Measurements from ENCODE around the gene RXRB.

The RXRB gene

DNA sequence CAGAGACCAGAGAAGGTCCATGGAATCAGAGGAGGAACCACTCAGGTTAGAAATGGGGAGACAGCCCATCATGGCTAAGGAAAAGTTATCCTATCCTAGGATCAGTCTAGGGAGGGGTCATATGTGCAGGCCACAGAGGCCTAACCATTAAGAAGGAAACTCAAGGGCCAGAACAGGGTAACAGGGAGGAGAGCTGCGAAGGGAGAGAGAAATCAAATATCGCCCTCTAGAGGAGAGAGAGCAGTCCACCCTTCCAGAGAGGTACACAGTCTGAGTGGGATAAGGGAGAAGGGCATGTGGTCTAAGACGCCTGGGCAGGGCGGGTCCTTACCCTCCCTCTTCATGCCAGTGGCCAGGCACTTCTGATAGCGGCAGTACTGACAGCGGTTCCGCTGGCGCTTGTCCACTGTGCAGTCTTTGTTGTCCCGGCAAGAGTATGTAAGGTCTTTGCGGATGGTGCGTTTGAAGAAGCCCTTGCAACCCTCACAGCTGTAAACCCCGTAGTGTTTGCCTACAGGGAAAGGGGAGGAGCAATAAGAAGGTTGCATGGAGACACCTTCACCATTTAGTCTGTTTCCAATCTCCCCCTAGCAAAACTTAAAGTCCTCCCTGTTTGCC, 2.9 kb downstream of the RXRB start:
- peak; percentile 73 for DNase-seq (ENCODE audit: low read depth)

DNA sequence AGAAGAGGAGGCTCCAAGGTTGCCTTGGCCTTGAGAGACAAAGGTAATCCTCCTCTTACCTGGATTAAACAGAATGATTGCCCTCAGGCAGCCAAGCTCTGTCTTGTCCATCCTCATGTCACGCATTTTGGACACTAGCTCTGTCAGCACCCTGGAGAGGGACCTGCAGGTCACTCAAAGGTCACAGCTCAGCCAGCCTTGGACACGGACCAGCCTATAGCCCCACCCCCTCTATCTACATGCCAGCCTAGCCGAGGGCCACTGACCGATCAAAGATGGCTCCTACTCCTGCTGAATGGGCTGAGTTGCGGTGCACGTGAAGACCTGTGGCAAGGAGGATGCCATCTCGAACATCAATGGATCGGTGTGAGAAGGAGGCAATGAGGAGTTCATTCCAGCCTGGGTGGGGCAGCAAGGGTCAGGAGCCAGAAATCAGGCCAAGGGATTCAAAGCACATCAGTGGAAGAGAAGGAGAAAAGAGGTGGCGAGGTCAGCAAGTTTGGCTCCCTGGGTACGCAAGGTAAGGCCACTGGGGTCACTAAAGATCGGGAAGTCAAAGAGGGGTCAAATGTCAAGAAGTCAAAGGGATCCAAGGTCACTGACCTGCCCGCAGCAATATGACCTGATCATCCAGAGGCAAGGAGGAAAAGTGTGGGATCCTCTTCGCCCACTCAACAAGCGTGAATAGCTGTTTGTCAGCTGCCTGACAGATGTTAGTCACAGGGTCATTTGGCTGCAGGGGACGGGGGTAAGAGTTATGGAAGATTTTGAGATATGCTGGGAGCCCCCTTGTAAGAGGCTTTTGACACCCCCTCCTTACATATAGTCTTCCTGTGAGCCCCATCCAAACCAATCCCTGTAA, 4.9 kb downstream of the RXRB start:
- no peak for DNase-seq (ENCODE audit: low read depth)

DNA sequence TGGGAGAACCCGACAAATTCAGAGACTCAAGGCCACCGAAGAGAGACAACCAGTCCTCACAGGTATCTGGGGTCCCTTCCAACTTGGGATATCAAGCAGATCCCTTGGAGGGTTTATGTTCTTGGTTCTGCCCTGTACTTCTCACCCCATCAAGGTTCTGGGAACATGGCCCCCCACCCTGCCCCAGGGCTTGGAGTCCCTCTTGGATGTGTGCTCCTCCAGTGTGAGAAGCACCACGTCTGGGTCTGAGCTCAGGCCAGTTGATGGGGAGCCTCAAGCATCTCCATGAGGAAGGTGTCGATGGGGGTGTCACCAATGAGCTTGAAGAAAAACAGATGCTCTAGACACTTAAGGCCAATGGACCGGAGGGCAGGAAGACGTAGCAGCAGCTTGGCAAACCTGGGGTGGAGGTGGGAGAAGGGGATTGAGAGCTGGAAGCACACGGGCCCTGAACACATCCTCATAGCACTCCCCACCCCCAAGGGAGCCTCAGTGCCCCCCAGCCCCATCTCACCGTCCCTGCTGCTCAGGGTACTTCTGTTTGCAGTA, 6.0 kb downstream of the RXRB start:
- DNase-seq (ENCODE audit: low read depth): no peak

DNA sequence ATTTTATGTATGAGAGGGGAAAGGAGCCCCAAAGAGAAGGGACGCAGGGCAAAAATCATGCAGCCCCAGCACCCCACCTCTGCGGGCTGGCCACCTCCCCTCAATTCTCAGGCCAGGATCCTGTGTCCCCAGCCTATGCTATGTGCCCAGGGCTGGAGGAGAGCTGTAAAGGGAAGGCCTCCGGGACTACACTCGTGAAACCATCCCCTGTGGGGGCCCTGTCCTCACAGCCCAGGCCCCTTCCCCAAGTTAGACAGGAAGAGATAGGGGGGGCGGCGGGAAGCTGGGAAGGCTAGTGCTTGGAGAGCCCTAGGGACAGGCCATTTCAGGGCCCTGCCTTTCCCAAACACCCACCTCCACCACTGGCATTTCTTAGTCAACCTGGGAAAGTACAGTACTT, 6.8 kb downstream of the RXRB start:
- no peak for DNase-seq (ENCODE audit: low read depth)

DNA sequence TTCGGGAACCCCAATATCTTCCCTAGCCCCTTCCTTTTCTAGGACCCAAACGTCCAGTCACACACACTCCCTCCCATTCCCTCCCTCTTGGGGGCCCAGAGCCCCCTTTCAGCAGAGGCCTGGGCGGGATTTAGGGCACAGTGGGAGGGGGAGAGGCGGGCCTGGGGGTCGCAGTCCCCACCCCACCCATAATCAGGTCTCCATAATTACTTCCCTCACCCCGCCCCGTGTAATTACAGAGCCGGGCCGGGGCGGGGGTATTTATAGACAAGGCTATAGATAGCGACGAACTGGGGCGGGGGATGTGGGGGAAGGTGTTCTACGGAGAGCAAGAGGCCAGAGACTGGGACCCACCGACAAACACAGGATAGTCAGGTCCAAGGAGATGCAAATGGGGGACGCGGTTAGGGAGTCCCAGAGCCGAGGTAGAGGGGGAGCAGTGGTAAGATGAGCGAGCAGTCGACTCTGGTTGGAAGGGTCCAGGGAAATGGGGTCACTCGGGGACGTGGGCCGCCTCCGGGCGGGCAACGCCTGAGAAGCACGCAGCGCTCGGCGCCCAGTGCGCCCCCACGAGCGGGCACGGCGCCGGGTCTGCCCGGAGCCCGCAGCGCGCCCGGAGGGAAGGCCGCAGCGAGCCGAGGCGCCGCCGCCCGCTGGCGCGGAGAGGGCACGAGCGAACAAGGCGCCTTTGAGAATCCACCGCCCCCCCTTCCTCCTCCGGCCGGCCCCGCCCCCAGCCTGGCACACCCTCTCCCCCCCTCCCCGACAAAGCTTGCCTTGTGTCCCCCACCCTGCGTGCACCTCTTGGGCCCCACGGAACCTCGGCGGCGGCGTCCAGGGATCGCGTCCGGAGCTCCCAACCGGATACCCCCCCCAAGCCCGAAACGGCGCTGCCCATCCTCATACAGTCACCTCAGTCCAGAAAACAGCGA, 7.5 kb downstream of the RXRB start:
- no peak for DNase-seq (ENCODE audit: low read depth)

DNA sequence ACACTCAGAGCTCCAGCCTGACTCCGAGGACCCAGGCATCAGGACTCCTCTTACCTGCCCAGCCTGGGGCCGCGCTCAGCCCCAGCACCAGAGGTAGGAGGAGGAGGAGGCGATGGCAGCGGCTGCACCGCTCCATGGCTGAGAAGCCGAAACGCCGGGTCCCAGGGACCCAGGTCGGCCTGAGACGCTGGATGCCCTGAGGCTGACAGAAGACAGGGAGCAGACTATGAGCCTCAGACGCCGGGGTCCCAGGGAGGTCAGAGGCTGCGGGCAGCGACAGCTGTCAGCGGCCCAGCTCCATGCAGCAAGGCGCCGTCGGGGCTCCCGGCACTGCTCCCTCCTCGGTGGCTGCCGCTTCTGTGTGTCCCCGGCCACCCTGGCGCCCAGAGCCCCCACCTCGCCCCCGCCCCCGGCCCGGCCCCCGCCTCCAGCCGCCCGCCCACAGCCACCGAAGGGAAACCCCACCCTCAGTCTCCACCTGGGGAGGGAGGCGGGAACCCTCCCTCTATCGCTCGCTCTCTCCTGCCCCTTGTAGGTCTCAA, 8.3 kb downstream of the RXRB start, which contains the start of gene COL11A2:
TSS of gene COL11A2 (minus strand) at position 363 of the 542 bp plus-strand sequence. CDS start at position 136, 227 bp downstream.
- DNase-seq (ENCODE audit: low read depth): no peak

DNA sequence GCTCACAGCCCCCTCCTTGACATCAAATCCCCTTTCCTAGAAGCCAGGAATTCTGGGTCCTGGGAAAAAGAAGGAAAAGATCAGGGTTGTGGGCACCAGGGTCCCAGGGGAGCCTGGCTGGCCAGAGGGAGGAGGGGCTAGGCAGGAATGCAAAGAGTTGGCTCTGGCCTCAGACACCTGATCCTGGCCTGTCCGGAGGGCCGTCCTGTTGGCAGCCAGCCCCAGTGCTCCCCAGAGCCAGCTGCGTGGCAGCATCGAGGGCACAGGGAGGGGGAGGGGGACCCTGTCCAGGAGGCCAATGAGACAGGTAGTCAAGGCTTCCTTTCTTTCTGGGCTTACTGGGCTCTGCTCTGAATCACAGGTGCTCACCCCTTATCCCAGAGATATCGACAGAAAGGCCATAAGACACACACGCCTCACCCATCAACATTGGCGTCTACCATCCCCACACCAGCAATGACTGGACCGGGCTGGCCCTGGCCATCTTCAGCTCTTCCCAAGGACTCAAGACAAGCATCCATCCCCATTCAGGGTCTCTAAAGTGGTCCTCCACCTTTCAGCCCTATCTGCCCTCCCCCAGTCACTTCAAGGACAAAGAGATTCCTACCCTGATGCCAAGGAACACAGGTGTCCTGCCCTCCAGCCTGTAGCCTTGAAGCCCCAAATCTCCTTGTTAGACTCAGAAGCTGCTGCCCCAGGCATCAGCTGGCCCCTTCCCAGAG, 8.9 kb downstream of the RXRB start:
- no peak for DNase-seq (ENCODE audit: low read depth)

DNA sequence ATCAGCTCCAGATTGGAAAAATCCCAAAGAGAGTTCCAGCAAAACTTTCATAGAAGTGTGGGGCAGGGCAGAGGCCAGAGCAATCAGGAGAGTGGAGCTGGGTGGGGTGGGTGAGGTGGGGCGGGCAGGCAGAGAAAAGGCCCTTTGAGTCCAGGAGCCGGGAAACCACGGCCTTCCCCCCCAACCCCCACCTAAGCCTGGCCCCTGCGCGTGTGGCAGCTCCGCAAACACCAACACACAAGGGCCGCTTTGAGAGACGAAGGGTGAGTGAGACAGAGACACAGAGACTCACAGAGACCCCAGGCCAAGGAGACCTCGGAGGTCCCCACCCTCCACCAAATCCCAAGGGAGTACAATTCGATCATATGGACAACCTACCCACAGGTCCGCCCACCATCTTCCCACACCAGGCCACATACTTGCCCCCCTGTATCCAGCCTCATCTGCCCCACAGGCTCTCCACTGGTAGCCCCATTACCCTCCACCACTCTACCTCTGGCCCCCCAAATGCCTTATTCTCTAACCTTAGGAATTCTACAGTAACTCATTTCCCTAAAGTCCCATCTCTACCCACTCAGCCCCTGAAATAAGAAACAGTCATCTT, 9.9 kb downstream of the RXRB start:
- DNase-seq (ENCODE audit: low read depth): no peak

DNA sequence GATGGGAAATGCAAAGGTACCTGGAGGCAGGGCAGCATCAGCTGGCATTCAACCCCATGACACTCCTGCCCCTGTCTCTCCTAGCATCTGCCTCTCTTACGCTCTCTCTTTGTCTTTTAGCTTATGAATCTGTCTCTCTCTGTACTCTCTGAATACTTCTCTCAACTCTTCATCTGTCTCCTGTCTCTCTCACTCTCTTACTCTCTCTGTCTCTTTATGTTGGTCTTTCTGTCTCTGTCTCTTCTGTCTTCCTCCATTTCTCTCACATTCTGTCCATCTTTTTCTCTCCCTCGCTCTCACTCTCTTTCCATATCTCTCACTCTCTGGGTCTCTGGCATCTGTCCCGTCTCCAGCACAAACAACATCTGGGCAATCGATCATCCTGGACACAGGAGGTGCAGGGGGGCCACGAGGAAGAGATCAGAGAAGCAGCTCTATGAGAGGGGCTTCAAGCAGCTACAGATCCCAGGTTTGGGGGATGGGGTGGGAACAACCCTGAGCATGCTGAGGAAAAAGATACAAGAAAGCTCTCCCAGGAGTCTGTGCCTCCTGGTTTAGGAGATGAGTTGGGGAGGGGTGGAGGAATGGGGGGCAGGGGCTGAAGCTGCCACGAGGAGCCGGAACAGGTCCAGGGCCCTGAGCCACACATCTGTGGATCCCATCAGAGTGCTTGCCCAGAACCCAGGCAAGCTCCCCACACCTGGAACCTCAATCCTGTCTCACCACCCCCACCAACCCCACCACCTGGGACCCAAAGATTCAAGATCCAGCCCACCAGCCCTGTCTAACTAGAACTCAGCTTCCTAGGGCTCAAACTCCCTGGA, 10.6 kb downstream of the RXRB start:
- DNase-seq (ENCODE audit: low read depth): no peak

DNA sequence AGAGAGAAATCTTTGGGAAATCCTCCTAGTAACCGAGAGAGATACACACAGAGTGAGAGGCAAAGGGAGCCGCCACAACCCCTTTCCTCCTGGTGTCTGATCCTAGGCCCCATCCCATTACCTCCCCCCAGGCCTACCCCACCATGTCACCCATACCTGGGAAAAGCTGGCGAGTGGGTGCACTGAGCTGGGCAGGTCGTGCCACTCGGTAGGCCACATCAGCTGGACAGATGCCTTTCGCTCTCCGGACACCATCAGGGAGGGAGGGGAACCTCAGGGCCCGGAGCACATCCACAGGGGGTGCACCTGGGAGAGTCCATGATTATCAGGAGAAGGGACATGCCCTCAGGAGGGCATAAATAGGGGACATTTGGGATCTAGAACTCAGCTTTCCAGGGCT, 11.3 kb downstream of the RXRB start:
- no peak for DNase-seq (ENCODE audit: low read depth)

DNA sequence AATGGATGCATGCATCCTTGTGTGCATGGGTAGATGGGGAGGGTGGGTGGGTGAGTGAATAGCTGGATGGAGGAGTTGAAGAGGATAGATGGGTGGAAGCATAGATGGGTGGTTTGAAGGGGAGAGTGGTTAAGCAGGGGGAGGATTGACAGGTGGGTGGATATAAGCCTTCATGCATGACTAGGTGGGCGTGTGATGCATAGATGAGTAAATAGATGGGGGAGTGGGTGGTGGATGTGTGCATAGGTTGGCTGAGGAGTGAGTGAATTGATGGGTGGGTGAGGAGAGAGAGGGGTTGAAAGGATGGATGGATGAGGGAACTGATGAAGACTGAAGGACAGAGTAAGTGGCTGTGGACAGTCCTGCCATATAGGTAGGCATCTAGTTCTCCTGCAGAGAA, 12.7 kb downstream of the RXRB start:
- no peak for DNase-seq (ENCODE audit: low read depth)

DNA sequence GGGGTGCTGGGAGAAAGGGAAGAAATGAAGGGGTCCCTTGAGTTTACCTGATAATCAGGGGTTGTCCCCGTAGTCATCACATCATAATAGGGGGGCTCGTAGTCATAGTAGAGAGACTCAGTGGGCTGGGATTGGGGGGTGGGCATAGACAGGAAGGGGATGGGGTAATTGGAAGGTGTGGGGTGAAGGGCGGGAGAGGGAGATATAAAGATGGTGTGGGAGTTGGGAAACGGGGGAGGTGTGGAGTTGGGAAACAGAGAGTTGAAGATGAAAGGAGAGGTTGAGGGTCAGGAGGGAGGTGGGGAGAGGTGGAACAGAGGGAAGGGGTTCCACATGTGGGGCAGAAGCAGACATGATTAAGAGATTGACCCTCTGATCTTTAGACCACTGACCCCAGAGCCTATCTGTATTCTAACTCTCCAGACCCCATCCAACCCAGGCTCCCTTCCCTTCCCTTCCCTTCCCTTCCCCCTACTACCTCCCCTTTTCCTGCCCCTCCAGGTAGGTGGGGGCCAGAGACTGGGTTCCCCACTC, 14.7 kb downstream of the RXRB start:
- DNase-seq (ENCODE audit: low read depth): no peak

DNA sequence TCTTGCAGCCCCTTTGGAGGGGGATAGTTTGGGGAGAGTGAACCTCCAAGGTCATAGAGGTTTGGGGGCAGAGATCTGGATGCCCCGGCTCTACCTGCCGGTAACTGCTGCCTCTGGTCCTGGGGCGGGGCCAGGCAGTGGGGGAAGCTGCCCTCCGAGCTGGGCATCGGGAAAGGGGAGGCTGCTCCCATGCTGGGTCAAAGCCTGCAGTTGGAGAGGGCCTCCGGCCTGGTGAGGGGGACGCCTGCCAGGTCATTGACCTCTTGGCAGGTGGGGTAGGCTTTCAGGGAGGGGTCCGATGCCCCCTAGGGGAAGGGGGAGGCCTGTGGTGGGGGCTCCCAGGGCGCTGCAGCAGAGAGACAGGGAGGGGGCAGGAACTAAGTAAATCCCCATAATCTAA, 15.3 kb downstream of the RXRB start:
- no peak for DNase-seq (ENCODE audit: low read depth)

DNA sequence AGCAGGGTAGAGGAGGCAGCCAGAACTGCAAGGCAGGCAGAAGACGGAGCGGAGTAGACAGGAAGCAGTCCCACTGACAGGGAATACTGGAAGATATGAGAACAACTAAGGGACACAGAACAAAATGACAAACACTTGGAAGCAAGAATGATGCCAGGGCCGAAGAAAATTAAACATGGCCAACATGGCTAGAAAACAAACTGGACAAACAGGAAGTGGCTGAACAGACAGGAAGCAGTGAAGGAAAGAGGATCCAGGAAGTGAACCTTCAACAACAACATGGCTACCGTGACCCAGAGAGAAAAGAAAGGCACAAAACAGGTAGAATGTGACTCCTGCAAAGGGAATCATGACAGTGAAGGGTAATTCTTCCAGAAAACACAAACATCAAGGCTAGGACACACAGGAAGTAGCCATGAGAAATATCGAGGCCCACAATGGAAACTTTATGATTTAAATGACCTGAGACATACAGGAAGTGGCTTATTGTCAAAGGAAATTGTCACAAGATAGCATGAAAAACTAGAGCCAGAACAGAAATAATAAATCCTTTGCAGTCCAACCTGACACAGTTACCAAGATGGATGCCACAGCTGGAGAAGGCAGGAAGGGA, 17.3 kb downstream of the RXRB start:
- DNase-seq (ENCODE audit: low read depth): no peak

DNA sequence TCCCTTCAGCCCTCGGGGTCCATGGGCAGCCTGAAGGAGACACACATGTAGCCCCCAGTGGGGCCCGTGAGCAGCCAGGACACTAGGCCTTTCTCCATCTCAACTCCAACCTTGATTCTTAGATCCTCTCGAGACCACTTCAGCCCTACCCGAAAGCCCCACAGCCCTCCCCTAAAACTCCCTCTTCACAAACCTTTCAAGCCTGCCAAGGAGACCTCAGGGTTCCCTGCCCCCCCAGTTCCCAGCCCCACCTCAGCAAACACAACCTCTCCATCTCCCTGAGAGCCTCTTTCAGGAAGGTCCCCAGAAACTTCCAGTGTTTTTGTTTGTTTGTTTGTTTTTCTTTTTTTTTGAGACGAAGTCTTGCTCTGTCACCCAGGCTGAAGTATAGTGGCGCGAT, 19.3 kb downstream of the RXRB start:
- DNase-seq (ENCODE audit: low read depth): no peak

DNA sequence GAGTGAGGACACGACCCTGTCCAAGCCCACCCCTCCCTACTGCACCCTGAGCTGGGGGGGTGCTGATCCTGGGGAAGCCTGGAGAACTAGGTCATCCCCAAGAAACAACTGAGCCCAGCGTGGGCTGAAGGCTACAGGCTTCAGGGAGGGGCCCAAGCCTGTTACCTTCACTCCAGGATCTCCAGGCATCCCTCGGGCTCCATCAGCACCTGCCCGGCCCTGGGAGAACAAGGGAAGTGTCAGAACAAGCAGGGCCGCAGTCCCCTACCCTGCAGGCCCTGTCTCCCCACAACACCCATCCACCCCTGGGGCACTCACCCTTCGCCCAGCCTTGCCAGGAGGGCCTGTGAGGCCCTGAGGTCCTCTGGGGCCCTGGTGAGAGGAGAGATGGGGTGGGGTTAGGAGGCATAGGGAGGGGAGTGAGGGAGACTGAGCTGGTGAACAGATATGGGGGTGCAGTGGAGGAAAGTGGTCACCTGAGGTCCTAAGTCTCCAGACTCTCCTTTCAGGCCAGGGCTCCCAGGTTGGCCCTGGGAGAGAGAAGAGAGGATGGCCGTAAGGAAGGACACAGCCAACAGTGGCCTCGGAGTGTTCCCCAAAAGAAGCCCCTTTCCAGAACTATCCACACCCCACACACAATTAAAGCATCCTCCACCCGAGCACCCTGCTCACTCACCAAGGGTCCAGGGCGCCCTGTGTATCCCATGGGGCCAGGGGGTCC, 21.6 kb downstream of the RXRB start:
- DNase-seq (ENCODE audit: low read depth): no peak

DNA sequence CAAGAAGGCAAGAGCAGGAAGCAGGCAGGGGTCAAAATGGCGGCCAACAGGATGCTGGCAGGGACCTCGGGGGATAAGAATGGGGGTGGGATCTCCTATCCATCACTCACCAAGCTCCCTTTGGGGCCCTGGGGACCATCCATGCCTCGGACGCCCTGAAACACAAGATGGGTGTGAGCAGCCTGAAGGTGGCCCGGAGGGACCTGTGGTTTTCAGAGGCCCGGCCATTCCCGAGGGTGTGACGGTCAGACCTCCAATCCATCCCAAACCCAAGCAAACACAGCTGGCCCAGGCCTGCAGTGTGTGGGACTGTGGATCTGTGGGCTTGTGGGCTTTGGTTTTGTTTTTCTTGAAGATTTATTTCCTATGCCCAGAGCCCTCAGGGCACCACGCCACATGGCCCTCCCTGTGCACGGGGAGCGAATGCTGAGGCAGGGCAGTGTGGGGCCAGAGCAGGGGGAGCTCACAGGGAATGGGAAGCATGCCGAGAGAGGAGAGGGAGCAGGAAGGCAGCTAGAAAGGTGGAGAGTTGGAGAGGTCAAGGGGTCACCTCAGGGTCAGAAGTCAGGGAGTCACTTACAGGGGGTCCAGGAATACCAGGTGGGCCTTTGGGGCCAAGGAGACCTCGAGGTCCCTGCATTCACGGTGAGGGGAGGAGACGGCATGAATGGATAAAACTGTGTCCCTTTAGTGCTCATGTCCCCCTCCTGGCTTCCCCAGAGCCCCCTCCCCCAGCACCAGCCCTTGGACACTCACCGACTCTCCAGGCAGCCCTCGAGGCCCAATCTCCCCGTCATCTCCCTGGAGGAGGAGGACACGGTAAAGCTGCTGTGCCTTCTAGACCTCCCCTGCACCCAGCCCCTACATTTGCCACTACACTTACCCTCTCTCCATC, 22.7 kb downstream of the RXRB start:
- no peak for DNase-seq (ENCODE audit: low read depth)

DNA sequence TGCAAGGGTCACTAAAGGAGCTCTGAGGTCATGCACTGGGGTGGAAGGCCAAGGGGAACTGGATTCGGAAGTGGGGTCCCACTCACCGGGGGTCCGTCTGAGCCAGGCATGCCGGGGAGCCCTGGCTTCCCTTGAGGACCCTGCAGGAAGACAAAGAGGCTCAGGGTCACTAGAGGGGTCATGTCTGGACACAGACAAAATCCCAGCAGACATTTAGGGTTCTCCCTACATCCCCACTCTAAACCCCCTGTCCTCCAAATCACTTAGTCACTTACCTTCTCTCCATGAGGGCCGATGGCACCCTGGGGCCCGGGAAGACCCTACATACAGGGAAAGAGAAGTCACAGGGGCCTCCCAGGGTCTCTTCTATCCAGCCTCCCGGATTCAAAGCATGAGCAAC, 23.6 kb downstream of the RXRB start:
- no peak for DNase-seq (ENCODE audit: low read depth)
